Kidney epithelial cell (primary cell): Measurements from ENCODE around the gene TUBB8. TPM values are rescaled to one million over a fixed set of nuclear protein-coding genes. Genes with fewer than 3 reads are reported as not detected.

Source experiments
- DNase-seq: peaks from one replicate; pipeline ENCODE4 v3.0.0-alpha.2; 2010; ENCODE audit warnings: low read depth
- H3K27me3 ChIP-seq: 2 replicates; pipeline ENCODE4 v1.6.0; 2011; ENCODE audit warnings: low read length; ENCODE audit not compliant: control insufficient read depth, insufficient read depth
- H3K36me3 ChIP-seq: 2 replicates; pipeline ENCODE4 v1.5.1; 2011; ENCODE audit warnings: low read length; ENCODE audit not compliant: control insufficient read depth, insufficient read depth
- H3K4me3 ChIP-seq: 2 replicates; pipeline ENCODE4 v1.5.1; 2011; ENCODE audit warnings: low read depth, mild to moderate bottlenecking, control low read depth, low read length
- CTCF ChIP-seq: IDR thresholded peaks from 2 replicates; pipeline ENCODE4 v1.5.1; 2011; ENCODE audit warnings: mild to moderate bottlenecking, moderate library complexity, low read length, control low read depth, inconsistent platforms; ENCODE audit not compliant: insufficient read depth, poor library complexity, severe bottlenecking
- total RNA-seq: library from RNA; depleted of rRNA; stranded (reverse); fragments of >200 nt; gene quantifications from 2 replicates; pipeline ENCODE4 v1.2.3, GENCODE V29; 2015

TUBB8 gene
- total RNA-seq, 1 donor from 2014 or later = not detected

- Histone ChIP-seq H3K4me3 (no peak overlapping the region), H3K36me3 (no peaks in the 10 kb centered on the region), H3K27me3 (no peaks in the 10 kb centered on the region)
- no peak for DNase-seq
- no peak for TF ChIP-seq CTCF
These were observed 42.2 kb upstream of the TUBB8 start for GRCh38 chr10:91313-91712.

GRCh38 chr10:90161-90560 lies 41.1 kb upstream of the TUBB8 start:
- no peak for TF ChIP-seq CTCF
- Histone ChIP-seq H3K36me3 (no peaks in the 10 kb centered on the region), H3K4me3 (no peak overlapping the region), H3K27me3 (no peaks in the 10 kb centered on the region)
- DNase-seq = no peak

GRCh38 chr10:89248-89647 lies 40.2 kb upstream of the TUBB8 start:
- H3K4me3 ChIP-seq = no peak overlapping the region
- H3K27me3 ChIP-seq = no peaks in the 10 kb centered on the region
- no peaks in the 10 kb centered on the region for H3K36me3 ChIP-seq
- TF ChIP-seq CTCF = no peak
- no peak for DNase-seq

- DNase-seq = no peak
- TF ChIP-seq CTCF = no peak
- no peak overlapping the region for H3K4me3 ChIP-seq
- H3K36me3 ChIP-seq = no peaks in the 10 kb centered on the region
- H3K27me3 ChIP-seq = no peaks in the 10 kb centered on the region
These were observed 39.2 kb upstream of the TUBB8 start for GRCh38 chr10:88253-88652.

- H3K4me3 ChIP-seq = no peak overlapping the region
- TF ChIP-seq CTCF = no peak
These were observed 38.3 kb upstream of the TUBB8 start for GRCh38 chr10:87177-88080.

GRCh38 chr10:86031-86430 lies 36.9 kb upstream of the TUBB8 start:
- H3K27me3 ChIP-seq = no peaks in the 10 kb centered on the region
- TF ChIP-seq CTCF = no peak
- no peaks in the 10 kb centered on the region for H3K36me3 ChIP-seq
- DNase-seq = no peak
- no peak overlapping the region for H3K4me3 ChIP-seq

More at GRCh38 chr10:87177-88080, 38.3 kb upstream of the TUBB8 start:
- DNase-seq = no peak
- Histone ChIP-seq H3K36me3 (no peaks in the 10 kb centered on the region), H3K27me3 (no peaks in the 10 kb centered on the region)
